Immature natural killer cell (primary cell): Measurements from ENCODE around the gene C1R. TPM values are rescaled to one million over a fixed set of nuclear protein-coding genes. Genes with fewer than 3 reads are reported as not detected.

Experiments
- DNase-seq, 3 donors: peaks; one replicate each; pipeline ENCODE4 v3.0.0; 2022; ENCODE audit warnings: mixed read lengths in 1 of 3
- H3K27ac Mint-ChIP-seq, 6 donors: one replicate each; pipeline ENCODE4 v1.8.0; 2020; ENCODE audit warnings: mixed read lengths in 6 of 6, mild to moderate bottlenecking in 5 of 6, inconsistent platforms in 4 of 6, moderate library complexity in 3 of 6
- H3K27me3 Mint-ChIP-seq, 3 donors: one replicate each; pipeline ENCODE4 v1.8.0; 2020 to 2021; ENCODE audit warnings: low read depth in 3 of 3, mild to moderate bottlenecking in 3 of 3, mixed read lengths in 3 of 3, moderate library complexity in 3 of 3, inconsistent platforms in 1 of 3
- H3K36me3 Mint-ChIP-seq, 3 donors: one replicate each; pipeline ENCODE4 v1.8.0; 2020; ENCODE audit warnings: mixed read lengths in 3 of 3, inconsistent platforms in 2 of 3, mild to moderate bottlenecking in 2 of 3
- H3K4me1 Mint-ChIP-seq, 2 donors: one replicate each; pipeline ENCODE4 v1.8.0; 2020; ENCODE audit warnings: inconsistent platforms in 2 of 2, mild to moderate bottlenecking in 2 of 2, mixed read lengths in 2 of 2, moderate library complexity in 1 of 2
- H3K4me3 Mint-ChIP-seq, 5 donors: one replicate each; pipeline ENCODE4 v1.8.0; 2020; ENCODE audit warnings: mild to moderate bottlenecking in 5 of 5, mixed read lengths in 5 of 5, inconsistent platforms in 3 of 5, moderate library complexity in 3 of 5
- H3K9me3 Mint-ChIP-seq, 6 donors: one replicate each; pipeline ENCODE4 v1.8.0; 2020; ENCODE audit warnings: mild to moderate bottlenecking in 6 of 6, mixed read lengths in 6 of 6, inconsistent platforms in 4 of 6, moderate library complexity in 3 of 6
- polyA plus RNA-seq, 3 donors: library from polyadenylated mRNA; unstranded; fragments of 300-500 nt; fragmentation: Illumina TruSeq; gene quantifications; one replicate each; pipeline ENCODE4 v1.2.3, GENCODE V29; 2021

C1R gene
- polyA plus RNA-seq, 3 donors from 2014 or later = 0.98 to 3.9 TPM; not detected in 1

GRCh38 chr12:7089196-7089871, 2.9 kb downstream of the C1R start:
- peaks cover 0 to 1% (median 0%) of the 10 kb centered on the region in 6 donors for H3K9me3 Mint-ChIP-seq
- no peak for DNase-seq
- no peaks in the 10 kb centered on the region for H3K36me3 Mint-ChIP-seq
- H3K4me3 Mint-ChIP-seq = no peak overlapping the region
- H3K4me1 Mint-ChIP-seq = peaks cover 8 to 10% of the 10 kb centered on the region in 2 donors
- H3K27me3 Mint-ChIP-seq = peaks cover 0 to 2% (median 0%) of the 10 kb centered on the region in 3 donors
- no peak overlapping the region for H3K27ac Mint-ChIP-seq

DNA sequence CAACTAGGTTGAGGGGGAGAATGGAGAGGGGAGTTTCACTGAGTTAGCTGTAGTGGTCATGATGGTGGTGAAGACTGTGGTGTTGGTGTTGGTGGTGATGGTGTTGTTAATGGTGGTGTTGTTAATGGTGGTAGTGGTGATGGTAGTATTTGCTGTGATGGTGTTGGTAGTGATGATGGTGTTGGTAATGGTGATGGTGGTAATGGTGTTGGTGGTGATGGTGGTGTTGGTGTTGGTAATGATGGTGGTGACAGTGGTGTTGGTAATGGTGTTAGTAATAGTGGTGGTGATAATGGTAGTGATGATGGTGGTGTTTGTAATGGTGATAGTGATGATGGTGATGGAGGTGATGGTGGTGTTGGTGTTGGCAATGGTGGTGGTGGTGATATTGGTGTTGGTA, 9.1 kb downstream of the C1R start:
- Mint-ChIP-seq H3K9me3 (peaks cover 0 to 6% (median 2%) of the 10 kb centered on the region in 6 donors), H3K4me1 (peaks cover 3 to 6% of the 10 kb centered on the region in 2 donors), H3K4me3 (peak overlapping the region in 1 of 5 donors; percentile 18), H3K36me3 (peaks cover 0 to 5% (median 5%) of the 10 kb centered on the region in 3 donors), H3K27me3 (peaks cover 4 to 8% (median 6%) of the 10 kb centered on the region in 3 donors), H3K27ac (peak overlapping the region; percentile 13 to 83 (median 76))
- peak; percentile 16 to 24 (median 22) for DNase-seq

DNA sequence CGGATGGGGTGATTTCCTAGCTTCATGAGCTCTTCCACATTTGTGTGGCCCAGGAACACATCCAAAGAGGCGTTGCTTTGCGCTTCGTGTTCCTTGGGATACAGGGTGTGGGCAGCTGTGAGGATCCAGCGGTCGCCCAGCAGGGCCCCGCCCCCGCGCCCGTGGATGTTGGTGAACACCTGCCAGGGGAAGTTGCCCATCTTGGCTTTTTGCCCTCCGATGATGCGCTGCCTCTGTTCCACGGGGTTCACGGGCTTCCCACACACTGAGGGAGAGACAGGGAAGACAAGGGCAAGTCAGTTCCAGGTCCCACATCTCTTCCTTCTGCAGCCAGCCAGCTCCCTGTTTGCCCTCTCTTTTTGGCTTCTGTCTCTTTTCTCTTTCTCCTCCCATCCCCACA, 11.2 kb downstream of the C1R start:
- Mint-ChIP-seq H3K4me3 (no peak overlapping the region), H3K36me3 (peaks cover 0 to 5% (median 5%) of the 10 kb centered on the region in 3 donors), H3K27ac (peak overlapping the region in 1 of 6 donors; percentile 29), H3K27me3 (peaks cover 4 to 8% (median 6%) of the 10 kb centered on the region in 3 donors), H3K9me3 (peaks cover 0 to 6% (median 2%) of the 10 kb centered on the region in 6 donors), H3K4me1 (peaks cover 3 to 6% of the 10 kb centered on the region in 2 donors)
- DNase-seq = no peak

- Mint-ChIP-seq H3K4me1 (peaks cover 8 to 12% of the 10 kb centered on the region in 2 donors), H3K27me3 (peaks cover 5 to 8% (median 8%) of the 10 kb centered on the region in 3 donors), H3K9me3 (peaks cover 0 to 6% (median 2%) of the 10 kb centered on the region in 6 donors), H3K27ac (no peak overlapping the region), H3K36me3 (peaks cover 0 to 5% (median 5%) of the 10 kb centered on the region in 3 donors), H3K4me3 (no peak overlapping the region)
- DNase-seq = no peak
Measured at GRCh38 chr12:7079826-7080125, 12.5 kb downstream of the C1R start.

DNA sequence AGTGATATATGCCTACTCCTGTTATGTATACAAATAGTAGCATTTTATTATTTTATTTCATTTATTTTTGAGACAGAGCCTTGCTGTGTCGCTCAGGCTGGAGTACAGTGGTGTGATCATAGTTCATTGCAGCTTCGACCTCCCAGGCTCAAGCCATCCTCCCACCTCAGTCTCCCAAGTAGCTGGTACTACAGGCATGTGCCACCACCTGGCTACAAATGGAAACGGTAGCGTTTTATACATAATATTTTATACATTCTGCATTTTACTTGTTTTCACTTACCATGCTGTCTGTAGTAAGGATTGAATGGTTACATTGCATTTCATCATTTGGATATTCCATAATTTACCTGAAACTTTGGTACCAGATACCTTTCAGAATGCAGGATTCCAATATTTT, 14.1 kb downstream of the C1R start:
- Mint-ChIP-seq H3K27ac (no peak overlapping the region), H3K4me3 (no peak overlapping the region)
- DNase-seq = no peak

GRCh38 chr12:7076493-7076892, 15.8 kb downstream of the C1R start:
- no peaks in the 10 kb centered on the region for H3K36me3 Mint-ChIP-seq
- no peaks in the 10 kb centered on the region for H3K9me3 Mint-ChIP-seq

More for the DNA sequence above, 14.1 kb downstream of the C1R start:
- Mint-ChIP-seq H3K4me1 (peaks cover 5 to 9% of the 10 kb centered on the region in 2 donors), H3K9me3 (peaks cover 0 to 3% (median 2%) of the 10 kb centered on the region in 6 donors), H3K36me3 (peaks cover 0 to 2% (median 2%) of the 10 kb centered on the region in 3 donors), H3K27me3 (peaks cover 6 to 9% (median 7%) of the 10 kb centered on the region in 3 donors)

DNA sequence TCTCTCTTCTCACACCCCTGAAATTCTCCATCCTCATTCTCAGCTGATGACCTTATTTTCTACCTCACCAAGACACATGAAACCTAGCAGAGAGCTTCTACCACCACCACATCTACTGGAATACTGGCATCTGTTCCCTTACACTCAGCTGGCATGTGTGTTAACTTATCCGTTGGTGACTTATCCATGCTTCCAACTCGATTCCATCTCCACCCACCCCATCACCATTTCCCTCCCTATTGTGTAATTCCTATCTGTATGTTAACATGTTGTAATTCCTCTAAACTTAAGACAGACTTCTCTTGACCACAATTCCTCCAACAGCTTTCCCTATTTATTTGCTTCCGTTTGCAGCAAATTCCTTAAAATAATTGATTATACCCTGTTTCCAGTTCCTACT, 16.3 kb downstream of the C1R start:
- Mint-ChIP-seq H3K9me3 (no peaks in the 10 kb centered on the region), H3K27ac (peak overlapping the region in 2 of 6 donors; percentile 6 to 12), H3K36me3 (no peaks in the 10 kb centered on the region), H3K4me1 (peaks cover 5 to 6% of the 10 kb centered on the region in 2 donors), H3K4me3 (no peak overlapping the region), H3K27me3 (peaks cover 5 to 11% (median 7%) of the 10 kb centered on the region in 3 donors)
- DNase-seq = no peak

More at GRCh38 chr12:7076493-7076892, 15.8 kb downstream of the C1R start:
- DNase-seq = no peak
- no peak overlapping the region for H3K4me3 Mint-ChIP-seq
- peaks cover 5 to 11% (median 7%) of the 10 kb centered on the region in 3 donors for H3K27me3 Mint-ChIP-seq
- peaks cover 5 to 6% of the 10 kb centered on the region in 2 donors for H3K4me1 Mint-ChIP-seq
- H3K27ac Mint-ChIP-seq = no peak overlapping the region

DNA sequence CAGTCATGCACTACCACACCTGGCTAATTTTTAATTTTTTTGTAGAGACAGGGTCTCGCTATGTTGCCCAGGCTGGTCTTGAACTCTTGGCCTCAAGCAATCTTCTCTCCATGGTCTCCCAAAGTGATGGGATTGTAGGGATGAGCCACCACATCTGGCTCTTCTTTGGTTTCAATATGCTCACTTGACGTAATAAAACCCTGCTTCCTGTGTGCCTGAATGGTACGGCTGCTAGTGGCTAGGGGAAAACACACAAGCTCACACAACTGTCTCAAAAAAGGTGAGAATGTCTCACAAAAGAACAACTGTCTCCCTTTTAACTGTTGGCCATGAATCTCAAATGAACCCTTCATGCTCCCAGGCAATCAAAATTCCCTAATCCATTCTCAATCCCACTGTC, 16.7 kb downstream of the C1R start:
- Mint-ChIP-seq H3K27ac (peak overlapping the region in 2 of 6 donors; percentile 6 to 12), H3K4me3 (no peak overlapping the region), H3K27me3 (peaks cover 5 to 11% (median 7%) of the 10 kb centered on the region in 3 donors), H3K4me1 (peaks cover 5 to 6% of the 10 kb centered on the region in 2 donors), H3K36me3 (no peaks in the 10 kb centered on the region), H3K9me3 (no peaks in the 10 kb centered on the region)
- DNase-seq = no peak

GRCh38 chr12:7073946-7074345, 18.3 kb downstream of the C1R start:
- DNase-seq = no peak
- Mint-ChIP-seq H3K9me3 (no peaks in the 10 kb centered on the region), H3K4me1 (peaks cover 5 to 6% of the 10 kb centered on the region in 2 donors), H3K4me3 (no peak overlapping the region), H3K36me3 (no peaks in the 10 kb centered on the region), H3K27ac (no peak overlapping the region), H3K27me3 (peaks cover 5 to 8% (median 7%) of the 10 kb centered on the region in 3 donors)

DNA sequence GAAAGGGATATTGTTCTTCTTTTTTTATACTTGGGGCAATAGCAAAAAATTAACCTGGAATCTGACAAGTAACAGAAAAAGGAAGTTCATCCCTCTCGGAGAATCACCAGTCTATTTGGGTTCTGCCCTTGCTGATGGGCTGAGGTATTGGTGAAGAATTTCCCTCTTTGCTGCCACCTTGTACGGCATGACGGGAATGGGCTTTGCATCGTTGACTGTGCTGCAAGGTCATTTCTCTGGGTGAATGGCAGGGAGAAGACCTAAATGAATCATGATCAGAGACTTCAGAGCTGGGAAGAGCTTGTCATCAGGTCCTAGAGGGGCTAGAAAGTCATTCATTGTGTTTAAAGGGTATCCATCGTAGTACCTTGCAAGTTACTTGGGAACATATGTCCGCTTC, 19.7 kb downstream of the C1R start:
- Mint-ChIP-seq H3K4me3 (no peak overlapping the region), H3K36me3 (no peaks in the 10 kb centered on the region), H3K27me3 (peaks cover 5 to 12% (median 7%) of the 10 kb centered on the region in 3 donors), H3K27ac (no peak overlapping the region), H3K4me1 (peaks cover 5 to 6% of the 10 kb centered on the region in 2 donors), H3K9me3 (no peaks in the 10 kb centered on the region)
- DNase-seq = no peak

GRCh38 chr12:7072035-7072434, 20.2 kb downstream of the C1R start:
- no peak overlapping the region for H3K27ac Mint-ChIP-seq
- H3K4me1 Mint-ChIP-seq = peaks cover 5 to 6% of the 10 kb centered on the region in 2 donors
- no peaks in the 10 kb centered on the region for H3K36me3 Mint-ChIP-seq
- no peak overlapping the region for H3K4me3 Mint-ChIP-seq
- H3K9me3 Mint-ChIP-seq = no peaks in the 10 kb centered on the region
- no peak for DNase-seq
- peaks cover 5 to 12% (median 7%) of the 10 kb centered on the region in 3 donors for H3K27me3 Mint-ChIP-seq

DNA sequence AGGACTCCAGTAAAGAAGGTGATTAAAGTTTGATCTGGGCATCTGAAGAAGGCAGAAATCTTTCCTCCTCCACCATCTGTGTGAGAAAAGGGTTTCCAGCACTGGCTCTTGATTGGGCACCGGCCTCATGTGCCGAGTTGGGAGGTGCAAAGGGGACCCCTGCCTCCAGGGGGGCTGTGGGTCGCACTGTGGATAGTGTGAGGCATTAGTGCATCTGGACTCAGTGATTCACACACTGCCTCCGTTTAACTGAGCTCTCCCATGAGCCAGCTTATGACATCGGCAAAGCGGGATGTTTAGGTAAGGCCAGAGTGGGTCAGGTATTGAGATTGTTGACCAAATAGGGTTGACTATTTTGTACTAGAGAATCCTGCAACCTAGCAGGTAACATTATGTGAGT, 22.9 kb downstream of the C1R start:
- no peak for DNase-seq
- no peaks in the 10 kb centered on the region for H3K36me3 Mint-ChIP-seq
- H3K27me3 Mint-ChIP-seq = peaks cover 4 to 12% (median 8%) of the 10 kb centered on the region in 3 donors
- H3K27ac Mint-ChIP-seq = no peak overlapping the region
- no peak overlapping the region for H3K4me3 Mint-ChIP-seq
- no peaks in the 10 kb centered on the region for H3K4me1 Mint-ChIP-seq
- no peaks in the 10 kb centered on the region for H3K9me3 Mint-ChIP-seq

- H3K9me3 Mint-ChIP-seq = no peaks in the 10 kb centered on the region
- H3K27me3 Mint-ChIP-seq = peaks cover 4 to 12% (median 8%) of the 10 kb centered on the region in 3 donors
- no peak overlapping the region for H3K27ac Mint-ChIP-seq
- H3K4me1 Mint-ChIP-seq = no peaks in the 10 kb centered on the region
- no peaks in the 10 kb centered on the region for H3K36me3 Mint-ChIP-seq
- no peak overlapping the region for H3K4me3 Mint-ChIP-seq
- no peak for DNase-seq
Measured at GRCh38 chr12:7068994-7069346, 23.3 kb downstream of the C1R start.

DNA sequence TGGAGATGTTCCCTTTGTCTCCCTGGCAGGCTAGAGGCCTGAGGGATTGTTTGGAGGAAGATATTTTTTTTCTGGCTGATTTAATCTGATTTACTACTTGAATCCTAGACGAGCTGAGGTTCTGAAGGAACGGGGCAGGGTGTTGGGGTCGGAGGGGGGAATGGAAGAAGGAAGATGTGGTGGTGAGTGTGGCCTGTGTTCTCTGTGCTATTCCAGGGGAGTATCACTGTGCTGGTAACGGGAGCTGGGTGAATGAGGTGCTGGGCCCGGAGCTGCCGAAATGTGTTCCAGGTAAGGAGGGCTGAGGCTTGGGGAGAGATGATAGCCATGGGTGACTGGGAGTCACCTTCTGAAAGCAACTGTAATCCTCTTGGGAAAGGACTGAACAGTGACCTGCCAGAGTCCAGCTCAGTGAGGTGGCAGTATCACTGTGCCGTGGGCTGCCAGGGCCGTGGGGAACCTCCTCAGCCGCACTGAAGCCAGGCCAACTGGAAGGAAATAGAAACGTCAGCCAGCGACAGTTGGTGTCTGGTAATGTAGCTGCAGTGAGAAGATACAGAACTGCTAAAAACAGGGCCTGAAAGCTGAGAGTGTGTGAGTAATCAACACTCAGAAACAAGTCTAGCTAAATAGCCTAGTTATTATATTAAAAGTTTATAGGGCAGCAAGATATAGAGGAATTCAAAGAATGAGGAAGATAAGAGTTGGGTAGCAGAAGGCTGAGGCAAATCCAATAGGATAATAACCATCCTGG, 23.8 kb downstream of the C1R start:
- H3K4me1 Mint-ChIP-seq = no peaks in the 10 kb centered on the region
- H3K4me3 Mint-ChIP-seq = no peak overlapping the region
- no peak for DNase-seq
- no peaks in the 10 kb centered on the region for H3K36me3 Mint-ChIP-seq
- no peak overlapping the region for H3K27ac Mint-ChIP-seq
- H3K27me3 Mint-ChIP-seq = peaks cover 4 to 8% (median 5%) of the 10 kb centered on the region in 3 donors
- H3K9me3 Mint-ChIP-seq = no peaks in the 10 kb centered on the region
